Limb (tissue), 2 donors: ENCODE data around the gene NEGR1.
A peak's percentile ranks its signal among the peaks of the same experiment; 100 is the strongest.

ENCODE experiments used
- DNase-seq, 2 donors: peaks; one replicate each; pipeline ENCODE4 v3.0.0-alpha.2; 2016; ENCODE audit errors: extremely low spot score in 2 of 2

NEGR1 gene

GRCh38 chr1:71785450-71785849 lies 496.9 kb downstream of the NEGR1 start:
- DNase-seq = peak; percentile 35 to 41

GRCh38 chr1:71785000-71785399 lies 497.3 kb downstream of the NEGR1 start:
- no peak for DNase-seq

- DNase-seq = no peak
Measured at GRCh38 chr1:71784241-71784640, 498.1 kb downstream of the NEGR1 start.

GRCh38 chr1:71783071-71783470 lies 499.3 kb downstream of the NEGR1 start:
- DNase-seq = no peak

GRCh38 chr1:71781450-71781849 lies 500.9 kb downstream of the NEGR1 start:
- no peak for DNase-seq

GRCh38 chr1:71780681-71781080 lies 501.7 kb downstream of the NEGR1 start:
- DNase-seq = no peak

- no peak for DNase-seq
Measured at GRCh38 chr1:71778940-71779339, 503.4 kb downstream of the NEGR1 start.

GRCh38 chr1:71777094-71777493 lies 505.2 kb downstream of the NEGR1 start:
- no peak for DNase-seq

- DNase-seq = no peak
Measured at GRCh38 chr1:71774705-71775104, 507.6 kb downstream of the NEGR1 start.

- DNase-seq = no peak
Measured at GRCh38 chr1:71770121-71770520, 512.2 kb downstream of the NEGR1 start.

- DNase-seq = no peak
Measured at GRCh38 chr1:71766748-71767147, 515.6 kb downstream of the NEGR1 start.

- no peak for DNase-seq
Measured at GRCh38 chr1:71762514-71763255, 519.7 kb downstream of the NEGR1 start.

GRCh38 chr1:71755441-71755840 lies 526.9 kb downstream of the NEGR1 start:
- DNase-seq = no peak

- no peak for DNase-seq
Measured at GRCh38 chr1:71753746-71754145, 528.6 kb downstream of the NEGR1 start.

- no peak for DNase-seq
Measured at GRCh38 chr1:71745326-71745725, 537.0 kb downstream of the NEGR1 start.

- DNase-seq = no peak
Measured at GRCh38 chr1:71743862-71744261, 538.5 kb downstream of the NEGR1 start.

GRCh38 chr1:71738910-71739309 lies 543.4 kb downstream of the NEGR1 start:
- DNase-seq = no peak

- no peak for DNase-seq
Measured at GRCh38 chr1:71738256-71738655, 544.1 kb downstream of the NEGR1 start.

GRCh38 chr1:71737768-71738167 lies 544.6 kb downstream of the NEGR1 start:
- no peak for DNase-seq

GRCh38 chr1:71733121-71733520 lies 549.2 kb downstream of the NEGR1 start:
- no peak for DNase-seq

- DNase-seq = no peak
Measured at GRCh38 chr1:71721532-71721931, 560.8 kb downstream of the NEGR1 start.

GRCh38 chr1:71719330-71719729 lies 563.0 kb downstream of the NEGR1 start:
- no peak for DNase-seq

GRCh38 chr1:71717186-71717585 lies 565.2 kb downstream of the NEGR1 start:
- peak in 1 of 2 donors; percentile 14 for DNase-seq

GRCh38 chr1:71711456-71711855 lies 570.9 kb downstream of the NEGR1 start:
- no peak for DNase-seq
